ENCODE measurements around the gene IFITM1. TPM values are rescaled to one million over a fixed set of nuclear protein-coding genes. Genes with fewer than 3 reads are reported as not detected.

IFITM1 gene
- total RNA-seq, 1 experiment from 2014 or later, result 3.1 TPM

Other genes with a start within 250 kb of the IFITM1 start
- gene SCGB1C1, start 121.0 kb upstream of the IFITM1 start, total RNA-seq (2014; rRNA removed; shearing (Covaris generic)), result not detected in 2 replicates
- 11.9 and 29.8 TPM in 2 replicates for gene BET1L, start 106.6 kb upstream of the IFITM1 start, total RNA-seq (2014; rRNA removed; shearing (Covaris generic))
- 276 and 287 TPM in 2 replicates for gene RIC8A, start 106.3 kb upstream of the IFITM1 start, total RNA-seq (2014; rRNA removed; shearing (Covaris generic))
- 17.5 and 19.7 TPM in 2 replicates for gene SIRT3, start 77.7 kb upstream of the IFITM1 start, total RNA-seq (2014; rRNA removed; shearing (Covaris generic))
- gene PSMD13, start 77.1 kb upstream of the IFITM1 start, total RNA-seq (2014; rRNA removed; shearing (Covaris generic)), result 279 and 376 TPM in 2 replicates
- gene NLRP6, start 35.6 kb upstream of the IFITM1 start, total RNA-seq (2014; rRNA removed; shearing (Covaris generic)), result not detected in 2 replicates
- 13.0 and 14.2 TPM in 2 replicates for gene PGGHG, start 24.9 kb upstream of the IFITM1 start, total RNA-seq (2014; rRNA removed; shearing (Covaris generic))
- not detected in 2 replicates for gene IFITM5, start 14.5 kb upstream of the IFITM1 start, total RNA-seq (2014; rRNA removed; shearing (Covaris generic))
- gene IFITM2, start 6.2 kb upstream of the IFITM1 start, total RNA-seq (2014; rRNA removed; shearing (Covaris generic)), result 17.6 and 22.6 TPM in 2 replicates
- gene IFITM3, start 6.8 kb downstream of the IFITM1 start, total RNA-seq (2014; rRNA removed; shearing (Covaris generic)), result 63.1 and 73.6 TPM in 2 replicates
- 27.9 and 40.8 TPM in 2 replicates for gene B4GALNT4, start 55.5 kb downstream of the IFITM1 start, total RNA-seq (2014; rRNA removed; shearing (Covaris generic))
- 39.8 and 44.0 TPM in 2 replicates for gene PKP3, start 80.2 kb downstream of the IFITM1 start, total RNA-seq (2014; rRNA removed; shearing (Covaris generic))
- gene SIGIRR, start 101.0 kb downstream of the IFITM1 start, total RNA-seq (2014; rRNA removed; shearing (Covaris generic)), result 3.8 and 3.9 TPM in 2 replicates
- 0.19 TPM in 1 of 2 replicates, not detected in the other for gene ANO9, start 128.0 kb downstream of the IFITM1 start, total RNA-seq (2014; rRNA removed; shearing (Covaris generic))
- 29.7 and 30.4 TPM in 2 replicates for gene PTDSS2, start 136.2 kb downstream of the IFITM1 start, total RNA-seq (2014; rRNA removed; shearing (Covaris generic))
- 299 and 316 TPM in 2 replicates for gene RNH1, start 193.2 kb downstream of the IFITM1 start, total RNA-seq (2014; rRNA removed; shearing (Covaris generic))
- gene HRAS, start 221.5 kb downstream of the IFITM1 start, total RNA-seq (2014; rRNA removed; shearing (Covaris generic)), result 74.6 and 99.9 TPM in 2 replicates
- not detected in 2 replicates for gene LRRC56, start 223.5 kb downstream of the IFITM1 start, total RNA-seq (2014; rRNA removed; shearing (Covaris generic))
- gene LMNTD2, start 246.7 kb downstream of the IFITM1 start, total RNA-seq (2014; rRNA removed; shearing (Covaris generic)), result 2.4 and 4.4 TPM in 2 replicates
- gene RASSF7, start 246.9 kb downstream of the IFITM1 start, total RNA-seq (2014; rRNA removed; shearing (Covaris generic)), result 24.9 and 43.9 TPM in 2 replicates

Measured in A172 (cell line).